Panc1 (cell line): ENCODE measurements around the gene DTHD1.

Experiments
- CTCF ChIP-seq: fragments of 450-650 bp; IDR thresholded peaks from 2 replicates; pipeline ENCODE4 v1.5.1; 2017; ENCODE audit warnings: mild to moderate bottlenecking
- POLR2AphosphoS5 ChIP-seq: IDR thresholded peaks from 2 replicates; pipeline ENCODE4 v1.6.1; 2012; ENCODE audit warnings: mild to moderate bottlenecking, low read depth, low read length, moderate library complexity
- REST ChIP-seq, 2 experiments: IDR thresholded peaks; 2 replicates each; pipeline ENCODE4 v1.6.1; 2011 to 2012; ENCODE audit warnings: low read depth in 2 of 2, control low read depth in 1 of 2, low read length in 1 of 2, mild to moderate bottlenecking in 1 of 2, moderate library complexity in 1 of 2; ENCODE audit not compliant: insufficient read depth in 1 of 2
- SIN3A ChIP-seq: IDR thresholded peaks from 2 replicates; pipeline ENCODE4 v1.6.1; 2012; ENCODE audit warnings: low read depth, mild to moderate bottlenecking, low read length, moderate library complexity, borderline replicate concordance; ENCODE audit not compliant: insufficient read depth
- TCF7L2 ChIP-seq: IDR thresholded peaks from 2 replicates; pipeline ENCODE4 v1.6.1; 2011; ENCODE audit warnings: mild to moderate bottlenecking, low read depth, low read length, inconsistent platforms

DNA sequence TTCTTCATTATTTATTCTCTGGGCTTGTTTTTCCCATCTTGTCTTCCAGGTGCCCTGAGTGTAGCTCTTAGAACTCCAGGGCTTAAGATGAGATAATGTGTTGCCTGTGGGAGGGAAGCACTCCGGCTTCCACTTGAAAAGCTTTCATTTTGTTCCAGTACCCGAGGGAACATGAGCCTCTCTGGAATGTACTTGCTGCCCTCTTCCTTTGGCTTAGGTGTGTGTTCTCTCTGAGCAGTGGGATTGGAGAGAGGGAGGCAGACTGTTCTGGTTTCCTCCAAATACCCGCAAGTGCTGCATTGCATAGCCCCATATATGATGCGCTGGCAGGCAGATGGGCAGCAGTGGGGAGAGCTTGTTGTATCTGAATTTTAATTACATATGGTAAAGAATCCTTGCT, 861 bp upstream of the DTHD1 start:
- TF ChIP-seq CTCF (no peak), SIN3A (no peak), POLR2AphosphoS5 (no peak), REST (IDR thresholded peaks at IDR 0.05; ENCODE audit: insufficient read depth in 1 of 2, low read depth in 2 of 2, low read length in 1 of 2) (no peak), TCF7L2 (no peak)
